Peyer's patch (tissue), 4 donors: ENCODE results near the gene HSP90AB1.

Source experiments
- POLR2A ChIP-seq, 2 donors: fragments of 450-650 bp; IDR thresholded peaks; one replicate each; pipeline ENCODE4 v1.5.1; 2017; ENCODE audit warnings: antibody characterized with exemption in 2 of 2, mild to moderate bottlenecking in 2 of 2, moderate library complexity in 2 of 2
- TF ChIP-seq, protein P1 (sequence below), 6 experiments: fragments of 450-650 bp in 4 of 6; fragments of 200-600 bp in 2 of 6; sonication (generic) in 1 of 6; IDR thresholded peaks; one replicate each; pipeline ENCODE4 v1.5.1; 2017 to 2019; ENCODE audit warnings: antibody characterized with exemption in 6 of 6, mild to moderate bottlenecking in 3 of 6, moderate library complexity in 1 of 6

GRCh38 chr6:44270526-44271405, 23.9 kb downstream of the HSP90AB1 start:
- TF ChIP-seq, protein P1, sequence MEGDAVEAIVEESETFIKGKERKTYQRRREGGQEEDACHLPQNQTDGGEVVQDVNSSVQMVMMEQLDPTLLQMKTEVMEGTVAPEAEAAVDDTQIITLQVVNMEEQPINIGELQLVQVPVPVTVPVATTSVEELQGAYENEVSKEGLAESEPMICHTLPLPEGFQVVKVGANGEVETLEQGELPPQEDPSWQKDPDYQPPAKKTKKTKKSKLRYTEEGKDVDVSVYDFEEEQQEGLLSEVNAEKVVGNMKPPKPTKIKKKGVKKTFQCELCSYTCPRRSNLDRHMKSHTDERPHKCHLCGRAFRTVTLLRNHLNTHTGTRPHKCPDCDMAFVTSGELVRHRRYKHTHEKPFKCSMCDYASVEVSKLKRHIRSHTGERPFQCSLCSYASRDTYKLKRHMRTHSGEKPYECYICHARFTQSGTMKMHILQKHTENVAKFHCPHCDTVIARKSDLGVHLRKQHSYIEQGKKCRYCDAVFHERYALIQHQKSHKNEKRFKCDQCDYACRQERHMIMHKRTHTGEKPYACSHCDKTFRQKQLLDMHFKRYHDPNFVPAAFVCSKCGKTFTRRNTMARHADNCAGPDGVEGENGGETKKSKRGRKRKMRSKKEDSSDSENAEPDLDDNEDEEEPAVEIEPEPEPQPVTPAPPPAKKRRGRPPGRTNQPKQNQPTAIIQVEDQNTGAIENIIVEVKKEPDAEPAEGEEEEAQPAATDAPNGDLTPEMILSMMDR (IDR thresholded peaks at IDR 0.05): no peak
- TF ChIP-seq POLR2A (IDR thresholded peaks at IDR 0.05): no peak
